GM18868 (cell line): Measurements from ENCODE around the gene ZBTB46.
A peak's percentile ranks its signal among the peaks of the same experiment; 100 is the strongest.
"Not testable (repeated sequence)": the region's sequence is repeated elsewhere in the genome, so short reads cannot be mapped to it uniquely, and the experiment has no call there.

Experiments used
- ATAC-seq: cut with Tn5 transposase; IDR thresholded peaks from one replicate; pipeline ENCODE4 v1.9.1; 2021; ENCODE audit warnings: mild to moderate bottlenecking, moderate library complexity; ENCODE audit not compliant: unreplicated experiment

The ZBTB46 gene

GRCh38 chr20:63859166-63859699, 28.2 kb upstream of the ZBTB46 start:
- ATAC-seq = no peak

DNA sequence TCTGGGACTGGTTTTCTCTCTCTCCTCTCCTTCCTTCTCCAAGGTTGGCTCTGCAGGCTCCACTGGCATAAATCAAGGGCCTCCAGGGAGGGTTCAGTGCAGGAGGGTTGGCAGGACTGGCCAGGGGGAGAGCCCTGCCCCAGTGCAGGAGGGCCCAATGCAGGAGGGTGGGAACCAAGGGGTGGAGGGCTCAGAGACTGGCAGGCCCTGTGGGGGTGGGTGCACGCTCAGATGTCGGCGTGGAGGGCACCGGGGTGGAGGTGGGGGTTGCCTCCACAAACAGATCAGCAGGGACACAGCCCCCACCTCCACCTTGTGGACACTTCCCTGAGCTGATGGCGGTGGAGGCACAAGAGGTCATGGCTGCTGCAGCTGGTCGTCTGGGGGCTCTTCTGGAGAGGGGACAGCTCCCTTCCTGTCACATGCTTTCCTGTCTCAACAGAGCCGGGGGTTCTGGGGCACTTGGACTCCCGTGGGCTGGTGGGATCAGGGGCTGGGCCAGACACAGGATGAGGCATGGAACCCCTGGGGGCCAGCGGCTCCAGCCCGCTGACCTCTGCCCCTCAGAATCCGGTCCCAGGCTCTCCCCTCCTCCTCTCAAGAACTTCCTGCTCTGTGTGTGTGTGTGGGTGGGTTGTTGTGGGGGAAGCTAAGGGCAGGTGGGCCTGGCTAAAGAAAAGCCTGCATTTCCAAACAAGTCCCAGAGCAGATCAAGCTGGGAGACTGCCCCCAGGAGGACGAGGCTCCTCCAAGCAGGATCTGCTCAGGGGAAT, 27.5 kb upstream of the ZBTB46 start:
- no peak for ATAC-seq

DNA sequence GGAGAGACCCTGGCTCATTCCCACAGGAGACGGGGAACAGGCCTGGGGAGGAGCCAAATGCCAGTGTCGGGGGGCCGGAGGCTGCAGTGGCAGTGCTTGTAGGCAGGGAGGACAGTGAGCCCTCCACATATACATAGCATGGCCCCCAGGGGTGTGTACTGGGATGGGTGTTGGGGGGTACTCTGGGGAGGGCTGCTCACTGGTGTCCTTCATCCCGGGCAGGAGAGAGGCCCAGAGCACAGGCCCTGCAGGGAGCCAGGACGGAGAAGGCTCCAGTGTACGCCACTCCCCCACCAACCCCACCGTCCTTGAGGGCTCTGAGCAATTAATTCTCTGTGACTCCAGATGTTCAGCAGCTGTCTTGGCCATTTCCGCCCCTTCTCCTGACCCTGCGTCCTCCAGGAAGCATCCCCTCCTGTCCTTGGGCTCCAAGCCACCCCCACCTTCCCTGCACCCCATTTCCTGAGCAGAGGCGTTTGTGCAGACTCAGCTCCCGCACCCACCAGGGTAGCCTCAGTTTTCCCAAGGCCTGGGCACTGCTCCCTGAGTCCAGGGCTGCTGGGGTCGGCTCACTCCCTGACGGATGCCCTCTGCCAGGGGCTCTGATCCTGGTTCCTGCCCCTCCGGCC, 26.8 kb upstream of the ZBTB46 start:
- ATAC-seq = no peak

DNA sequence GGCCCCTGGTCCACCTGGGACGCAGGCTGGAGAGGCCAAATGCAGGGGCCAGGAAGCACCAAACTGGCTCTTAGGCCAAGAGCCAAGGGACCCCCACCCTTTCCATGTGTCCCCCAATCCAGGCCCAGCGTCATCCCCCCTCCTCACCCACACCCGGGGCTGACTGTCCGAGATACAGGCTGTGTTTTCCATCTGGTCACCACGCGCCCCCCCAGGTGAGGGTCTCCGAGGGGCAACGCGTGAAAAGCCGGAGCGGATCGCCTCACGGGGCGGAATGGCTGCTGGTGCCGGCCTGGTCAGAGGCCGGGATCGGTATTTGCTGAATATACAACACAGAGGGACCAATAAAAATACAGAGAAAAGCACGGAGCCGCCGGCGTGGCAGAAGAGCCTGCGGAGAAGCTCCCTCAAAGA, 25.0 kb upstream of the ZBTB46 start:
- no peak for ATAC-seq

GRCh38 chr20:63855363-63856097, 24.5 kb upstream of the ZBTB46 start:
- ATAC-seq = no peak

DNA sequence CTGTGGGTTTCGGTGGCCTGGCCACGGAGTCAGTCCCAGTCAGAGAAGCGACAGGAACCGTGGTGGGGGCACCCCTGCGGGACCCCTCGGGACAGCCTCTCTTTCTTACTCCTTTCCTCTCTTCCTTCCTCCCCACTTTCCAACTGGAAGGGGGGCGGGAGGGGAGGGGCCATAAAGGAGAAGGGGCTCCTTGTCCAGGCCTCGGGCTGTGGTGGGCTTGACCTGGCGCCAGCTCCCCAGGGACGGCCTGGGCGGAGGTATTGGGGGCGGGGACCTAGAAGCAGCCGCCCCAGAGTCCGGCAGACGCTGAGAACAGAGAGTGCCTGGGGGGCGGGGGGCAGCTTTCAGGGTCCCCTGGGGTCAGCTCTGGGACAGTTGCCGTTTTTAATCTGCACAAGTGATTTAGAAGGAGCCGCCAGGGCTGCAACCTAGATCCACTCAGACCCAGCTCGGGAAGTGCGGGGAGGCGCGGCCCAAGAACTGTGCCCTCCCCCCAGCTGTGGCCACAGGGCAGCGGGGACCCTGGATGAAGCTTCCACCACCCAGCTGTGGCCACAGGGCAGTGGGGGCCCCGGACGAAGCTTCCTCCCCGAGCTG, 23.8 kb upstream of the ZBTB46 start:
- ATAC-seq = no peak

DNA sequence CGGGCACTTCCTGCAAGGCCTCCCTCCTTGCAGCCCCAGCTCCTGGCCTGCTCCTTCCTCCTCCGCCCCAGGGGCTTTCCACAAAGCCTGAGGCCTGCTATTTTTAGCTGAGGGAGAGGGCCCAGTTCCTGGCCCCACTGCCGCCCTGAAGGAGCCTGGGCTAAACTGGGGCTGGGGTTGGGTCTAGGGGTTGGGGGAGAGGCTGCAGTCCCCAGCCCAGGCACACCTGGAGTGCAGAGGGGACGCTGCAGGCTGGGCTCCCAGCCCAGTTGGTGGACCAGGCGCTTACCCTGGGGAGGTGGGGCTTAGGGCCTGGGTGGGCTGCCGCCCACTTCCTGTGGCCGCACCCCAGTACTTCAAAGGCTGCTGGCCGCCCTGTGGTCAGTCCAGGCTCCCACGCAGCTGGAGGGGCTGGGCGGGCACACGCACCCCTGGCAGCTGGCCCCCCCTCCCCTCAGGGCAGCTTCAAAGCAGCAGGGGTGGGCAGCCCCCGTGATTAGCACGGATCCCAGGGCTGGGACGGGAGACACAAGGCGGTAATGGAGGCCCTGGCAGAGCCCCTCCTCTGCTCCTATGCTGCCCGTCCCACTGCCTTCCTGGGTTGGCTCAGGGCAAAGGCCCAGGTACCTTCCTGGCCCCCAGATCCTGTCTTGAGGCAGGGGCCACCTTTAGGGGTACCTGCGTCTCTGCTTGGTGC, 23.2 kb upstream of the ZBTB46 start:
- no peak for ATAC-seq

- ATAC-seq = not testable (repeated sequence)
Measured at GRCh38 chr20:63853733-63854068, 22.6 kb upstream of the ZBTB46 start.

DNA sequence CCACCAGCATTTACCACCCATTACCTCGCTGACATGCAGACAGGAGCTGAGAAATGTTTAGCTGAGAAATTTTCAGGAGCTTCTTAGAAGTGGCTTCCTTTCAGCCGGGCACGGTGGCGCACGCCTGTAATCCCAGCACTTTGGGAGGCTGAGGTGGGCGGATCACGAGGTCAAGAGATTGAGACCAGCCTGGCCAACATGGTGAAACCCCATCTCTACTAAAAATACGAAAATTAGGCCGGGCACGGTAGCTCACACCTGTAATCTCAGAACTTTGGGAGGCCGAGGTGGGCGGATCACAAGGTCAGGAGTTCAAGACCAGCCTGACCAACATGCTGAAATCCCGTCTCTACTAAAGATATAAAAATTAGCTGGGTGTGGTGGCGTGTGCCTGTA, 20.5 kb upstream of the ZBTB46 start:
- ATAC-seq = not testable (repeated sequence)

DNA sequence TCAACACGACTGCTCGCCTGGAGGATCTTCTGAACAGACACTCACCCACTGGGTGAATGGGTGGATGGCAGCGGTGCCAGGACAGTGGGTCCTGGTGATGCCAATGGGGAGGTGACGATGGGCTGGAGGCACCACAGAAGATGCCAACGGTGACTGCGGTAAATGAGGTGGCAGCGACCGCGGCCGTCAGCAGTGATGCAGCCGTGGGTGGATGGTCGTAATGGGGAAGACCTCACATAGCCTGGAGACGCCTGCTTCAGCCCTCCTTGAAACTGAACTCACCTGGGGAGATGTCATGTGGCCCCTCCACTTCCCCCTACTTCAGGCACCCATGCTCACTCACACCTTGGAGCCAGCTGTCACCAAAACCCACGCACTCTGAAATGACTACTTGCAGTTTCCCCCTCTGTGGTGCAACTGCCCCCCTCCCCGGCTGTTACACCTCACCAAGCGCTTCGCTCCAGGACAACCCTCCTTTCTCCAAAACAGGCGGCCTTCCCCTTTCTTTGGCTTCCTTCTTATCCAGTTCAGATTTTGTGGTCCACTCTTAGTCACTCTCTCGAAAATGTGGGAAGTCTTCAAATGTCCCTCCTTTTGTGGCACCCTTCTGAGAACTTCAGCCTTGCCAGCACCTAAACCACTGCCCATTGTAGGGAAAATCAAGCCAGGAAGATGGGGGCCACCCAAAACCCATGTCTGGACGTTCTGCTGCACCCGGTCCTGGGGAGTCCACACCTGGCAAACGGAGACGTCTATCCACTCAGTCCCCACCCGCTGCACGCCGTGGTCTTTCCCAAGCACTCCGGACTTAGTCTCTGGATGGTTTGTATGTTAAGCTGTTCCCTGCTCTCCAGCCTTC, 19.9 kb upstream of the ZBTB46 start:
- peak; percentile 85 for ATAC-seq

- no peak for ATAC-seq
Measured at GRCh38 chr20:63848003-63848911, 17.2 kb upstream of the ZBTB46 start.

GRCh38 chr20:63847237-63848002, 16.4 kb upstream of the ZBTB46 start:
- ATAC-seq = no peak

- no peak for ATAC-seq
Measured at GRCh38 chr20:63846888-63847236, 15.8 kb upstream of the ZBTB46 start.

GRCh38 chr20:63846128-63846771, 15.2 kb upstream of the ZBTB46 start:
- ATAC-seq = no peak

DNA sequence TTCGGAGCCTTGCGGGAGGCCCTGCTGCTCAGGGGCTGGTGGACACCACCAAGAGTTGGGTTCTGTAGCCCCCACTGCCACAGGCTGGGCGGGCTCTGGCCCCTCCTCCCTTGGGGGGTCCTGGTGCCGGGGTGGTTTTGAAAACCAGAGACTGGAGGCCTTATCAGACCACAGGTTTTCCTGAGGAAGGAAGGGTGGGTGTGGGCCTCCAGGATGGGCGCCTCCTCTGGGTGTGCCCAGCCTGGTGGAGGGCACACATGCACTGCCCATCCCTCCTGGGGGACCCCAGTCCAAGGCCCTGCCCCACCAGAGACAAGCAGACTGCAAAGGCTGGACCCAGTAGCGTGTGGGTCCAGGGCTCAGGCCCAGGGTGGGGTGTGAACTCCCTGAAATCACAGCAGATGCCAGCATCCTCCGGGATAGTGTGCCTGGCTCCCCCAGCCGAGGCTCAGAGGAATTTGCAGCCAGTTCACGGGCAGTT, 13.5 kb upstream of the ZBTB46 start:
- ATAC-seq = no peak

DNA sequence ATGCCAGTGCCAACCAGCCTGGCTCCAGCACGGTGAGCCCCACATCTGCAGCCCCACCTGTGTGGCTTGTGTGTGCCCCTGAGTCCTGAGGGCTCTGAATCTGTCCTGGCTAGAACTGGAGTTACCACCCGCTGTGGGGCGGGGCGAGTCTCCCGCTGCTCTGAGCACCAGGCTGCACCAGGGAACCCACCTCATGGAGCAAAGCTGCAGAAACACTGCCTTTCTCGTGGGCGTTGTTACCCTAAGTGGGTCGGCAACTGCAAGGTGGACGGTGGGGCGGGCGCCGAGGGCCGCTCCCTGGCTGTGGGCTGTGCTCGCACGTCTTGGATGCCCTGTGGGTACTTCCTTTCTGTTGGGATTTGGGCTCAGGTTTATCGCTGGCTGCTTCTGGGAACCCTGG, 12.7 kb upstream of the ZBTB46 start:
- ATAC-seq = no peak

DNA sequence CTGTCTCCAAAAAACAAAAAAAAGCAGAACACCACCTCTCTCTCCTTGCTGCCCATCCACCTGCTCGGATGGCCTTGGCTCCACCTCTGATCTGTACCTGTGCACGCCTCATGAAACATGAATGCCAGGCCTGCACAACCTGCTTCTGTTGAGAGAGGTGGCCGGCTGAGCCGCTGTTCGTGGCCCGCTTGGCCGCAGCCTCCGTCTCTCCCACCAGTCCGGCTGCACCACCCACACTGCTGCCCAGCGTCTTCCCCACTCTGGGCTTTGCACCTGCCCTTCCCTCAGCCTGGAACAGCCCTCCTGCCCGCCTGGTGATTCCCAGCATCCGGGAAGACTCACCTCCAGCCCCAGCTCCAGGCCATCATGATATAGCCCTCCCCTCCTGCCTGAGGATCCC, 12.2 kb upstream of the ZBTB46 start:
- no peak for ATAC-seq

GRCh38 chr20:63842258-63842657, 11.2 kb upstream of the ZBTB46 start:
- no peak for ATAC-seq
